ENCODE results near the gene FGF4.

The FGF4 gene

DNA sequence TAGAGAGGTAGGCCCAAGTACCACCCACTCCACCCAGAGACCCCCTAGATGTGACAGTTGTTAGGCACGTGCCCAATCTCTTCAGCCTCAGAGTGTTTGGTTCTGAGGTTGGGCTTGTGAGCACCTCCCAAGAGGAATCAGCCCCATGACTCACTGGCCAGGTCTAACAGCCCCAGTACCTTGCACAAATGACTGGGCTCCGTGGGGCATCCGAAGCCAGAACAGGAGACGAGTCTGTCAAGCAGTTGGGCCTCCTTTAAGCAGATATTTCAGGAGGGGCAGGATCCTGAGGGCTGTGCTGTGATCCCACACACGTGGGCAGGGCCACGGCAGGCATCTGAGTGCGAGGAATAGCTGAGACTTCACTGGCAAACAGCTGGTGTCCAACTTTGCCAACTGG is 42.2 kb downstream of the FGF4 start:
- peaks cover 10% of the 10 kb centered on the region for H3K9me3 Mint-ChIP-seq
- TF ChIP-seq, protein P1, sequence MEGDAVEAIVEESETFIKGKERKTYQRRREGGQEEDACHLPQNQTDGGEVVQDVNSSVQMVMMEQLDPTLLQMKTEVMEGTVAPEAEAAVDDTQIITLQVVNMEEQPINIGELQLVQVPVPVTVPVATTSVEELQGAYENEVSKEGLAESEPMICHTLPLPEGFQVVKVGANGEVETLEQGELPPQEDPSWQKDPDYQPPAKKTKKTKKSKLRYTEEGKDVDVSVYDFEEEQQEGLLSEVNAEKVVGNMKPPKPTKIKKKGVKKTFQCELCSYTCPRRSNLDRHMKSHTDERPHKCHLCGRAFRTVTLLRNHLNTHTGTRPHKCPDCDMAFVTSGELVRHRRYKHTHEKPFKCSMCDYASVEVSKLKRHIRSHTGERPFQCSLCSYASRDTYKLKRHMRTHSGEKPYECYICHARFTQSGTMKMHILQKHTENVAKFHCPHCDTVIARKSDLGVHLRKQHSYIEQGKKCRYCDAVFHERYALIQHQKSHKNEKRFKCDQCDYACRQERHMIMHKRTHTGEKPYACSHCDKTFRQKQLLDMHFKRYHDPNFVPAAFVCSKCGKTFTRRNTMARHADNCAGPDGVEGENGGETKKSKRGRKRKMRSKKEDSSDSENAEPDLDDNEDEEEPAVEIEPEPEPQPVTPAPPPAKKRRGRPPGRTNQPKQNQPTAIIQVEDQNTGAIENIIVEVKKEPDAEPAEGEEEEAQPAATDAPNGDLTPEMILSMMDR (IDR thresholded peaks at IDR 0.05; ENCODE audit: unreplicated experiment in 3 of 3), result no peak
- no peaks in the 10 kb centered on the region for H3K4me1 Mint-ChIP-seq
- peaks cover 33% of the 10 kb centered on the region for H3K27me3 Mint-ChIP-seq (ENCODE audit: low read depth)
- H3K27ac Mint-ChIP-seq, result no peak overlapping the region
- H3K4me3 Mint-ChIP-seq, result no peak overlapping the region
- H3K36me3 Mint-ChIP-seq (ENCODE audit: low read depth), result no peaks in the 10 kb centered on the region

DNA sequence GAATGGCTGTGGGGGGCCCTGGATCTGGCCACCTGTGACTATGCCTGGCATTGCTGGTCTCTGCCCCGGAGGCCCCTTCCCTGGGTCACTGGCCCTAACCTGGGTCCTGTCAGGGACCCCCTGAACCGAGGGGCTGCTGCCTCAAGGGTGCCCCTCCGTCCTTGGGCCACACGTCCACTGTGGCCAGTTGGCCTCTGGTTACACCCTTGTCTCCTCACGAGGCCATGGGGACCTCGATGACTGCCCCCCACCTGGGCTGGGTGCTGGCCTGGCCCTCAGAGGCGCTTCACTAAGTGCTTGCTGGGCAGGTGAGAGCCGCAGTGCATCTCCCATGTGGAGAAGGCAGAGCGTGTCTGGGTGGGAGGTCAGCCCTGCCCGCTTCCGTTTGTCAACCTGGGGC is 44.0 kb downstream of the FGF4 start:
- TF ChIP-seq, protein P1 (IDR thresholded peaks at IDR 0.05; ENCODE audit: unreplicated experiment in 3 of 3), result no peak
- Mint-ChIP-seq H3K36me3 (ENCODE audit: low read depth) (no peaks in the 10 kb centered on the region), H3K4me1 (no peaks in the 10 kb centered on the region), H3K9me3 (peaks cover 8% of the 10 kb centered on the region), H3K4me3 (no peak overlapping the region), H3K27me3 (ENCODE audit: low read depth) (peaks cover 46% of the 10 kb centered on the region), H3K27ac (no peak overlapping the region)

DNA sequence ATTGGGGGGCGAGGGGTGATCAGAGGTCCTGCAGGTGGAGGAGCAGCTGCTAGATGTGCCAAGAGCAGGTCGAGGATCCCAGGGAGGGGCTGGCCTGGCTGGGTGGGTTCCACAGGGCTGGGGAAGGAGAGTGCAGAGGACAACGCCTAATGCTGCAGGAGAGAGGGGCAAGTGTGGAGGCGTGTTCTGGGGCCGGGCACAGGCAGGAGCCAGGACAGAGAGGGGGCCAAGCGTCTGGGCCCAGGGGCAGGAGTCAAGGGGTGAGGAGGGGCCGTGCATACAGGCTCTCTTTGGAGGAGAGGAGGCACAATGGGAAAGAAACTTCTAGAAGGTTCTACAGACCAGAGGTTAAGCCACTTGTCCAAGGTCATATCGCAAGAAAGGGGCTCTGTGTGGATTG is 44.6 kb downstream of the FGF4 start:
- peaks cover 8% of the 10 kb centered on the region for H3K9me3 Mint-ChIP-seq
- TF ChIP-seq, protein P1 (IDR thresholded peaks at IDR 0.05; ENCODE audit: unreplicated experiment in 3 of 3), result no peak
- H3K36me3 Mint-ChIP-seq (ENCODE audit: low read depth), result no peaks in the 10 kb centered on the region
- H3K27ac Mint-ChIP-seq, result no peak overlapping the region
- no peaks in the 10 kb centered on the region for H3K4me1 Mint-ChIP-seq
- H3K27me3 Mint-ChIP-seq (ENCODE audit: low read depth), result peaks cover 51% of the 10 kb centered on the region
- no peak overlapping the region for H3K4me3 Mint-ChIP-seq

DNA sequence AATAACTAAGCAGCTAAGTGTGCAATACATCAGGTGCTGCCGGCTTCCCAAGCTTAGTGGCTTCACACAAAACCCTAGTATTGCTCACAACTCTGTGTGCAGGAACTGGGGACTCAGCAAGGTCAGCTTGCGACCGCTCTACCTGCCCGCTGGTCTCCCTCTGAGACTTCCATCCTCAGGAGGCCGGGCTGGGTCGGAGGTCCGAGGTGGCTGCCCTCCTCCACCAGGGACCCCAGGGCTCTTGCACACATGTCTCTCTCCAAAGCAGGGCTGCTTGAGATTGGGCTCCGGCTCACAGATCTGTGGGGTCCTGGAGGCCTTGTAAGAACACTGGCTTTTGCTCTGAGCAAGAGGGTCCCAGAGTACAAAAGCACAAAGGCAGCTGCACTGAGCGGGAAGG is 45.9 kb downstream of the FGF4 start:
- TF ChIP-seq, protein P1 (IDR thresholded peaks at IDR 0.05; ENCODE audit: unreplicated experiment in 3 of 3), result no peak
- no peak overlapping the region for H3K27ac Mint-ChIP-seq
- H3K4me3 Mint-ChIP-seq, result no peak overlapping the region
- H3K9me3 Mint-ChIP-seq, result peaks cover 4% of the 10 kb centered on the region
- H3K27me3 Mint-ChIP-seq (ENCODE audit: low read depth), result peaks cover 54% of the 10 kb centered on the region
- no peaks in the 10 kb centered on the region for H3K4me1 Mint-ChIP-seq
- H3K36me3 Mint-ChIP-seq (ENCODE audit: low read depth), result no peaks in the 10 kb centered on the region

DNA sequence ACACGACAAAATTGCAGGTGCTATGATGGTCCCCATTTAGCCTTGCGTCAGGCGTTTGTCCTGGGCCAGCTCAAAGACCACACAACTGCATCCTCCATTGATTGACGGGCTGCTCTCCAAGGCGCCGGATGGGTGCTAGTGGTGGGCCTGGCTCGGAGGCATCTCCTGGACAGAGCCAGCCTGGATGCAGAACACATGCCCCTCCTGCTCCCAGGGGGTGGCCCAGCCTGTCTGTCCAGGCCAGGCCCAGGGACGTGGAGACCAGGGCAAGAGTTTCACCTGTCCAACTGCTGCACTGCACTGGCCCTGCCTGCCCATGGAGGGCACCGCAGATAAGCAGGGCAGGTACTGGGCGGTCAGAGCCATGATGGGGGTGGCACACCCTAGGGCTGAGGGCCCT is 47.9 kb downstream of the FGF4 start:
- Mint-ChIP-seq H3K27ac (no peak overlapping the region), H3K36me3 (ENCODE audit: low read depth) (no peaks in the 10 kb centered on the region), H3K4me1 (no peaks in the 10 kb centered on the region), H3K27me3 (ENCODE audit: low read depth) (peaks cover 64% of the 10 kb centered on the region), H3K4me3 (no peak overlapping the region), H3K9me3 (no peaks in the 10 kb centered on the region)
- TF ChIP-seq, protein P1 (IDR thresholded peaks at IDR 0.05; ENCODE audit: unreplicated experiment in 3 of 3), result no peak

DNA sequence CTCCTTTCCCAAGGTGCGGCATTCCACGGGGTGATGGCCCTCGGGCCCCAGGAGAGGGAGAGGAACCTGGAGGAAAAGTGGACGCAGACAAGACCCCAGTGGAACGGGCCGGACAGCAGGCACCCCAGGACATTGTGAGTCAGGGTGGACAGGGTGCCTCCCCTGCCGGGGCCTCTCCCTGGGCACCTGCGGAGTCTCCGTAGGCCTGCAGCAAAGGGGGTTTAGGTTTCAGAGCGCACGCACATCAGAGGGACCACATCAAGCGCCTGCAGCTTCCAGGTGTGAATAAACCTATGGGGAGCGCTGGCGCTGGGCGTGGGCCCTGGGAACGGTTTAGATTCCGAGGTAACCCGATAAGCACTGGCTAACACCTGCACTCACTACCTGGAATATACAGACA is 48.7 kb downstream of the FGF4 start:
- H3K9me3 Mint-ChIP-seq, result no peaks in the 10 kb centered on the region
- no peak overlapping the region for H3K4me3 Mint-ChIP-seq
- no peaks in the 10 kb centered on the region for H3K4me1 Mint-ChIP-seq
- H3K27me3 Mint-ChIP-seq (ENCODE audit: low read depth), result peaks cover 67% of the 10 kb centered on the region
- TF ChIP-seq, protein P1 (IDR thresholded peaks at IDR 0.05; ENCODE audit: unreplicated experiment in 3 of 3), result no peak
- no peaks in the 10 kb centered on the region for H3K36me3 Mint-ChIP-seq (ENCODE audit: low read depth)
- no peak overlapping the region for H3K27ac Mint-ChIP-seq

Data from nephron (organoid).